ENCODE results near the gene WWOX. TPM values are rescaled to one million over a fixed set of nuclear protein-coding genes. Genes with fewer than 3 reads are reported as not detected.

WWOX gene
- total and polyA plus RNA-seq, 2 donors (not counting 3 experiments of a cell fraction or from before 2014, with no cell fraction given): 6.2 to 12.5 TPM

DNA sequence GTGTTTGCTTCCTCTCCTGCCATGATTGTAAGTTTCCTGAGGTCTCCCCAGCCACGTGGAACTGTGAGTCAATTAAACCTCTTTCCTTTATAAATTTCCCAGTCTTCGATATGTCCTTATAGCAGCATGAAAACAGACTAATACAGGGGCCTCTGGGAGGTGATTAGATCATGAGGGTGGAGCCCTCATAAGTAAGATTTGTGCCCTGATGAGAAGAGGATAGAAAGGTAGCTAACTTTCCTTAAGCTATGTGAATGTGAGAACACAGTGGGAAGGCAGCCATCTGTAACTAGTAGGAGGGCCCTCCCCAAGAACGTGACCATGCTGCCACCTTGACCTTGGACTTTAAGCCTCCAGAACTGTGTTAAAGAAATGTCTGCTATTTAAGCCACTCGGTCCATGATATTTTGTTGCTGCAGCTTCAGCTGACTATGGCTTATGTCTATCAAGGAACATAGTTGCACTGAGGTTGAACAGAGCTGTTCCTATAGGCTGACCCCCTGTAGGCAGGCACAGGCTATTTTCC, 30.7 kb downstream of the WWOX start:
- H3K4me3 ChIP-seq (replicated peaks in 1 of 3; ENCODE audit: insufficient read depth in 1 of 3, low read depth in 1 of 3, low read length in 3 of 3): no peak overlapping the region
- DNase-seq (ENCODE audit: low read depth, low spot score): no peak
- intact Hi-C loops (cut with micrococcal nuclease): no loop called here
- no peaks in the 10 kb centered on the region for H3K36me3 ChIP-seq (ENCODE audit: control insufficient read depth in 2 of 2, extremely low read depth in 1 of 2, insufficient read depth in 2 of 2, low read length in 2 of 2)
- no peaks in the 10 kb centered on the region for H3K9me1 ChIP-seq (replicated peaks; ENCODE audit: control insufficient read depth, extremely low read depth, insufficient read depth, low read length)
- H3K9ac ChIP-seq (replicated peaks; ENCODE audit: extremely low read depth, insufficient read depth, low read length): no peak overlapping the region
- H3K27ac ChIP-seq (ENCODE audit: insufficient read depth, low read depth, low read length): no peak overlapping the region
- H3K4me2 ChIP-seq (ENCODE audit: insufficient read depth, low read length): no peak overlapping the region
- ChIA-PET CTCF (no interaction called here), POLR2A (no interaction called here)
- no peak for FAIRE-seq
- H4K20me1 ChIP-seq (replicated peaks; ENCODE audit: control insufficient read depth, extremely low read depth, insufficient read depth, low read length): no peaks in the 10 kb centered on the region
- no peaks in the 10 kb centered on the region for H3K79me2 ChIP-seq (ENCODE audit: control insufficient read depth, insufficient read depth, low read length)
- H3K27me3 ChIP-seq (ENCODE audit: control insufficient read depth in 2 of 2, insufficient read depth in 2 of 2, low read length in 2 of 2): no peaks in the 10 kb centered on the region
- no peaks in the 10 kb centered on the region for H3K4me1 ChIP-seq (ENCODE audit: control insufficient read depth, extremely low read depth, insufficient read depth, low read length)
- dilution Hi-C loops (cut with MboI; ENCODE audit: extremely low pct_ligation_motif_present, low sequenced_read_pairs): no loop called here
- H2AFZ ChIP-seq (ENCODE audit: low read depth, low read length): no peak overlapping the region
- TF ChIP-seq POLR2A (IDR thresholded peaks at IDR 0.05; ENCODE audit: low read depth, low read length): no peak
- TF ChIP-seq CTCF (IDR thresholded peaks at IDR 0.05; ENCODE audit: extremely low read depth in 1 of 2, insufficient read depth in 1 of 2, low read depth in 1 of 2, low read length in 2 of 2): no peak
- TF ChIP-seq, protein P1, sequence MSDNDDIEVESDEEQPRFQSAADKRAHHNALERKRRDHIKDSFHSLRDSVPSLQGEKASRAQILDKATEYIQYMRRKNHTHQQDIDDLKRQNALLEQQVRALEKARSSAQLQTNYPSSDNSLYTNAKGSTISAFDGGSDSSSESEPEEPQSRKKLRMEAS (IDR thresholded peaks at IDR 0.05; ENCODE audit: insufficient read depth, insufficient read length): no peak
- no peak for TF ChIP-seq POLR2AphosphoS5 (IDR thresholded peaks at IDR 0.05; ENCODE audit: insufficient read depth, low read depth, low read length)
- TF ChIP-seq GATA2 (IDR thresholded peaks at IDR 0.05; ENCODE audit: insufficient read depth, insufficient read length, low read depth, low read length): no peak
- BruUV-seq (replicated peaks): no TSS peak
- H3K9me3 ChIP-seq (replicated peaks; ENCODE audit: control insufficient read depth, insufficient read depth, low read length): no peaks in the 10 kb centered on the region

DNA sequence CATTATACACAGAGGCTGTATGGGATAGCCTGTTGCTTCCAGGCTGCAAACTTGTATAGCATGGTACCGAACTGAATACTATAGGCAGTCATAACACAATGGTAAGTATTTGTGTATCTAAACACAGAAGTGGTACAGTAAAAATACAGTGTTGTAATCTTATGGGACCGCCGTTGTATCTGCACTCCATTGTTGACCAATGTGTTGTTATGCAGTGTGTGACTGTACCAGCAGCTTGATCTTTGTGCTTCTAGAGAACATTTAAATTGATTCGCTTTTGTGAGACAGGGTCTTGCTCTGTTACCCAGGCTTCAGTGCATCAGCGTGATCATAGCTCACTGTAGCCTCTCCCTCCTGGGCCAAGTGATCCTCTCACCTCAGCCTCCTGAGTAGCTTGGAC, 31.5 kb downstream of the WWOX start:
- dilution Hi-C loops (cut with MboI; ENCODE audit: extremely low pct_ligation_motif_present, low sequenced_read_pairs): no loop called here
- DNase-seq (ENCODE audit: low read depth, low spot score) (no peak), FAIRE-seq (no peak)
- TF ChIP-seq CTCF (IDR thresholded peaks at IDR 0.05; ENCODE audit: extremely low read depth in 1 of 2, insufficient read depth in 1 of 2, low read depth in 1 of 2, low read length in 2 of 2) (no peak), FOS (IDR thresholded peaks at IDR 0.05; ENCODE audit: borderline replicate concordance, insufficient read depth, low read length) (no peak), EZH2 (IDR thresholded peaks at IDR 0.05; ENCODE audit: borderline replicate concordance, low read depth, low read length, severe bottlenecking) (no peak), GATA2 (IDR thresholded peaks at IDR 0.05; ENCODE audit: insufficient read depth, insufficient read length, low read depth, low read length) (no peak), MYC (IDR thresholded peaks at IDR 0.05; ENCODE audit: low read depth, low read length) (no peak), POLR2A (IDR thresholded peaks at IDR 0.05; ENCODE audit: low read depth, low read length) (no peak), POLR2AphosphoS5 (IDR thresholded peaks at IDR 0.05; ENCODE audit: insufficient read depth, low read depth, low read length) (no peak), JUN (IDR thresholded peaks at IDR 0.05; ENCODE audit: borderline replicate concordance, insufficient read depth, insufficient read length, low read depth) (no peak)
- TF ChIP-seq, protein P1 (IDR thresholded peaks at IDR 0.05; ENCODE audit: insufficient read depth, insufficient read length): no peak
- Histone ChIP-seq H3K9me3 (replicated peaks; ENCODE audit: control insufficient read depth, insufficient read depth, low read length) (no peaks in the 10 kb centered on the region), H3K9ac (replicated peaks; ENCODE audit: extremely low read depth, insufficient read depth, low read length) (no peak overlapping the region), H3K27ac (ENCODE audit: insufficient read depth, low read depth, low read length) (no peak overlapping the region), H3K27me3 (ENCODE audit: control insufficient read depth in 2 of 2, insufficient read depth in 2 of 2, low read length in 2 of 2) (no peaks in the 10 kb centered on the region), H3K4me2 (ENCODE audit: insufficient read depth, low read length) (no peak overlapping the region), H4K20me1 (replicated peaks; ENCODE audit: control insufficient read depth, extremely low read depth, insufficient read depth, low read length) (no peaks in the 10 kb centered on the region), H3K36me3 (ENCODE audit: control insufficient read depth in 2 of 2, extremely low read depth in 1 of 2, insufficient read depth in 2 of 2, low read length in 2 of 2) (no peaks in the 10 kb centered on the region), H3K9me1 (replicated peaks; ENCODE audit: control insufficient read depth, extremely low read depth, insufficient read depth, low read length) (no peaks in the 10 kb centered on the region), H3K4me1 (ENCODE audit: control insufficient read depth, extremely low read depth, insufficient read depth, low read length) (no peaks in the 10 kb centered on the region), H3K79me2 (ENCODE audit: control insufficient read depth, insufficient read depth, low read length) (no peaks in the 10 kb centered on the region), H3K4me3 (replicated peaks in 1 of 3; ENCODE audit: insufficient read depth in 1 of 3, low read depth in 1 of 3, low read length in 3 of 3) (no peak overlapping the region), H2AFZ (ENCODE audit: low read depth, low read length) (no peak overlapping the region)
- ChIA-PET POLR2A (no interaction called here), CTCF (no interaction called here)
- BruUV-seq (replicated peaks): no TSS peak
- intact Hi-C loops (cut with micrococcal nuclease): no loop called here
